Neural cell (in vitro differentiated cells): ENCODE data around the gene SNRK. TPM values are rescaled to one million over a fixed set of nuclear protein-coding genes. Genes with fewer than 3 reads are reported as not detected.

Source experiments
- H2AFZ ChIP-seq: fragments of 200-600, 300-800 bp; sonication (generic), shearing (Covaris generic); 2 replicates; pipeline ENCODE4 v1.6.0; 2014; ENCODE audit warnings: low read depth, mild to moderate bottlenecking, antibody characterized with exemption, low read length, moderate library complexity
- H3F3A ChIP-seq: fragments of 200-600 bp; shearing (Covaris generic); 2 replicates; pipeline ENCODE4 v1.6.1; 2016; ENCODE audit warnings: mild to moderate bottlenecking, moderate library complexity, mixed read lengths, antibody characterized with exemption, low read length; ENCODE audit not compliant: insufficient read depth, poor library complexity, severe bottlenecking
- H3K27ac ChIP-seq: fragments of 200-600, 300-800 bp; sonication (generic), shearing (Covaris generic); 2 replicates; pipeline ENCODE4 v1.5.1; 2014; ENCODE audit warnings: mild to moderate bottlenecking, low read length, moderate library complexity
- H3K27me3 ChIP-seq: fragments of 300-800, 200-600 bp; sonication (generic), shearing (Covaris generic); 2 replicates; pipeline ENCODE4 v1.6.0; 2014; ENCODE audit warnings: mild to moderate bottlenecking, low read depth, low read length, moderate library complexity; ENCODE audit not compliant: insufficient read depth
- H3K36me3 ChIP-seq: fragments of 300-800, 200-600 bp; sonication (generic), shearing (Covaris generic); 2 replicates; pipeline ENCODE4 v1.5.1; 2014; ENCODE audit warnings: mild to moderate bottlenecking, antibody characterized with exemption, low read length, moderate library complexity; ENCODE audit not compliant: insufficient read depth
- H3K4me2 ChIP-seq: fragments of 300-800, 200-600 bp; sonication (generic), shearing (Covaris generic); 2 replicates; pipeline ENCODE4 v1.6.0; 2014; ENCODE audit warnings: mild to moderate bottlenecking, low read length
- H3K4me3 ChIP-seq: fragments of 300-800, 200-600 bp; sonication (generic), shearing (Covaris generic); 2 replicates; pipeline ENCODE4 v1.5.1; 2014; ENCODE audit warnings: mild to moderate bottlenecking, low read length, moderate library complexity
- H3K79me2 ChIP-seq: fragments of 200-600 bp; shearing (Covaris generic); replicated peaks from 2 replicates; pipeline ENCODE4 v1.6.0; 2014; ENCODE audit warnings: mild to moderate bottlenecking, low read length, moderate library complexity; ENCODE audit not compliant: insufficient read depth
- H3K9ac ChIP-seq: fragments of 300-800, 200-600 bp; sonication (generic), shearing (Covaris generic); 2 replicates; pipeline ENCODE4 v1.6.1; 2016; ENCODE audit warnings: mild to moderate bottlenecking, low read length, mixed read lengths
- H3K9me2 ChIP-seq: fragments of 200-600 bp; shearing (Covaris generic); 2 replicates; pipeline ENCODE4 v1.6.1; 2016; ENCODE audit warnings: mild to moderate bottlenecking, low read length, mixed read lengths; ENCODE audit not compliant: insufficient read depth
- H3K9me3 ChIP-seq: fragments of 200-600, 300-800 bp; sonication (generic), shearing (Covaris generic); 2 replicates; pipeline ENCODE4 v1.6.1; 2016; ENCODE audit warnings: mild to moderate bottlenecking, mixed run types, low read length, moderate library complexity, mixed read lengths
- H4K20me1 ChIP-seq: fragments of 200-600 bp; shearing (Covaris generic); 2 replicates; pipeline ENCODE4 v1.6.1; 2016; ENCODE audit warnings: mild to moderate bottlenecking, mixed run types; ENCODE audit not compliant: insufficient read depth
- CTCF ChIP-seq: fragments of 450-650 bp; IDR thresholded peaks from 2 replicates; pipeline ENCODE4 v1.5.1; 2014; ENCODE audit warnings: antibody characterized with exemption, mild to moderate bottlenecking, moderate library complexity; ENCODE audit not compliant: poor library complexity, severe bottlenecking
- EP300 ChIP-seq: fragments of 450-650 bp; conservative IDR thresholded peaks from 2 replicates; pipeline ENCODE4 v1.6.1; 2014; ENCODE audit warnings: antibody characterized with exemption, mild to moderate bottlenecking, moderate library complexity; ENCODE audit not compliant: poor library complexity, severe bottlenecking
- EZH2 ChIP-seq: fragments of 200-600, 300-800 bp; shearing (Covaris generic), sonication (generic); IDR thresholded peaks from 2 replicates; pipeline ENCODE4 v1.6.1; 2014; ENCODE audit warnings: antibody characterized with exemption, low read length, borderline replicate concordance, mild to moderate bottlenecking; ENCODE audit not compliant: insufficient read depth, poor library complexity, severe bottlenecking
- MXI1 ChIP-seq: fragments of 450-650 bp; conservative IDR thresholded peaks from 2 replicates; pipeline ENCODE4 v1.6.1; 2014; ENCODE audit warnings: antibody characterized with exemption, mild to moderate bottlenecking; ENCODE audit not compliant: poor library complexity, severe bottlenecking
- POLR2AphosphoS5 ChIP-seq: IDR thresholded peaks from 2 replicates; pipeline ENCODE4 v1.6.1; 2012
- RAD21 ChIP-seq: fragments of 450-650 bp; conservative IDR thresholded peaks from 2 replicates; pipeline ENCODE4 v1.6.1; 2014; ENCODE audit warnings: antibody characterized with exemption, mild to moderate bottlenecking, moderate library complexity
- SMC3 ChIP-seq: fragments of 450-650 bp; conservative IDR thresholded peaks from 2 replicates; pipeline ENCODE4 v1.6.1; 2014; ENCODE audit warnings: antibody characterized with exemption, mild to moderate bottlenecking, moderate library complexity; ENCODE audit not compliant: poor library complexity
- TAF1 ChIP-seq: IDR thresholded peaks from 2 replicates; pipeline ENCODE4 v1.6.1; 2012; ENCODE audit warnings: low read depth
- polyA plus RNA-seq: library from polyadenylated mRNA; depleted of rRNA; stranded (reverse); fragments of >200 nt; gene quantifications from 2 replicates; pipeline ENCODE4 v1.2.3, GENCODE V29; 2014
- TF ChIP-seq, protein P1 (sequence below): IDR thresholded peaks from 2 replicates; pipeline ENCODE4 v1.6.1; 2012; ENCODE audit warnings: borderline replicate concordance

Gene SNRK
- polyA plus RNA-seq, 1 donor from 2014 or later: 27.3 TPM

DNA sequence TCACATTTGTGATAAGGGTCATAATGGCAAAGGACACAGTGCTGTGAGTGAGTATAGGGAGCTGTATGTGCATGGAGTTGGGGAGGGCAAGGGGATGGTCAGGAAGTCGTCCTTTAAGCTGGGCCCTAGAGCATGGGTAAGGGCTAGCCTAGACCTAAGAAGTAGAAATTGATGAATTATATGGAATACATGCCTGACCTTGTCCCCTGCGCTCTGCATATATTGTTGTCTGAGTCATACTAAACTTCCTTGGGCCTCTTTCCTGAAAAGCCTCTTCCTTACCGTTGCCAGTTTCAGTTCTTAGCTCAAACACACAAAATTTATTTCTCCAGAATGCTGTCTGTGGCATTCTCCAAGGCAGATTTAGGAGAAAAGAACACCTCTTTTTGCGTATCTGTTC lies 4.6 kb downstream of the SNRK start:
- no peaks in the 10 kb centered on the region for H3K9me2 ChIP-seq
- H3K79me2 ChIP-seq: peaks cover 72% of the 10 kb centered on the region
- H3F3A ChIP-seq: no peaks in the 10 kb centered on the region
- no peak overlapping the region for H3K4me2 ChIP-seq
- H4K20me1 ChIP-seq: no peaks in the 10 kb centered on the region
- no peak for TF ChIP-seq POLR2AphosphoS5
- TF ChIP-seq, protein P1, sequence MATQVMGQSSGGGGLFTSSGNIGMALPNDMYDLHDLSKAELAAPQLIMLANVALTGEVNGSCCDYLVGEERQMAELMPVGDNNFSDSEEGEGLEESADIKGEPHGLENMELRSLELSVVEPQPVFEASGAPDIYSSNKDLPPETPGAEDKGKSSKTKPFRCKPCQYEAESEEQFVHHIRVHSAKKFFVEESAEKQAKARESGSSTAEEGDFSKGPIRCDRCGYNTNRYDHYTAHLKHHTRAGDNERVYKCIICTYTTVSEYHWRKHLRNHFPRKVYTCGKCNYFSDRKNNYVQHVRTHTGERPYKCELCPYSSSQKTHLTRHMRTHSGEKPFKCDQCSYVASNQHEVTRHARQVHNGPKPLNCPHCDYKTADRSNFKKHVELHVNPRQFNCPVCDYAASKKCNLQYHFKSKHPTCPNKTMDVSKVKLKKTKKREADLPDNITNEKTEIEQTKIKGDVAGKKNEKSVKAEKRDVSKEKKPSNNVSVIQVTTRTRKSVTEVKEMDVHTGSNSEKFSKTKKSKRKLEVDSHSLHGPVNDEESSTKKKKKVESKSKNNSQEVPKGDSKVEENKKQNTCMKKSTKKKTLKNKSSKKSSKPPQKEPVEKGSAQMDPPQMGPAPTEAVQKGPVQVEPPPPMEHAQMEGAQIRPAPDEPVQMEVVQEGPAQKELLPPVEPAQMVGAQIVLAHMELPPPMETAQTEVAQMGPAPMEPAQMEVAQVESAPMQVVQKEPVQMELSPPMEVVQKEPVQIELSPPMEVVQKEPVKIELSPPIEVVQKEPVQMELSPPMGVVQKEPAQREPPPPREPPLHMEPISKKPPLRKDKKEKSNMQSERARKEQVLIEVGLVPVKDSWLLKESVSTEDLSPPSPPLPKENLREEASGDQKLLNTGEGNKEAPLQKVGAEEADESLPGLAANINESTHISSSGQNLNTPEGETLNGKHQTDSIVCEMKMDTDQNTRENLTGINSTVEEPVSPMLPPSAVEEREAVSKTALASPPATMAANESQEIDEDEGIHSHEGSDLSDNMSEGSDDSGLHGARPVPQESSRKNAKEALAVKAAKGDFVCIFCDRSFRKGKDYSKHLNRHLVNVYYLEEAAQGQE: no peak
- TF ChIP-seq EZH2: no peak
- no peak for TF ChIP-seq CTCF
- no peak for TF ChIP-seq SMC3
- no peak for TF ChIP-seq TAF1
- TF ChIP-seq EP300: no peak
- TF ChIP-seq RAD21: no peak
- TF ChIP-seq MXI1: no peak
- H3K27me3 ChIP-seq: no peaks in the 10 kb centered on the region
- no peaks in the 10 kb centered on the region for H3K9me3 ChIP-seq
- no peak overlapping the region for H3K9ac ChIP-seq
- H2AFZ ChIP-seq: no peak overlapping the region
- H3K4me3 ChIP-seq: no peak overlapping the region
- H3K27ac ChIP-seq: no peak overlapping the region
- no peaks in the 10 kb centered on the region for H3K36me3 ChIP-seq

DNA sequence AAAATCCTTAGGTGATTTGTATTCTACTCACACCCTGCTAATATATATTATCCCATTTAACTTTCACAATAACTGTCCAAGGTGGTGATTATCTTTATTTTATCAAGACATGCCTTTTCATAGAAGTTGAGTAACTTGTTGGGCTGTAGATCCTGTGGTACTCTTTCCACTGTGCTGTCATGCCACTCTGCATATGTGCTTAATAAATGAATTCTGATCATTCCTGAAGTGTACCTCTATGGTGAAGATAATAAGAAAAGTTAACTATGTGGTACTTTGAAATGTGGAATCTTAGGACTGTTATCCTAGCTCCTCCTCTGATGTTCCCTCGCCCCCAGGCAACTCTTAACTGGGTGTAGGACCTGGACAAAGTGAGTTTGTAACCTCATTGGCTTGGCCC lies 5.2 kb downstream of the SNRK start:
- Histone ChIP-seq H3K4me3 (no peak overlapping the region), H3K9me2 (no peaks in the 10 kb centered on the region), H3K27ac (no peak overlapping the region), H3K9me3 (no peaks in the 10 kb centered on the region), H4K20me1 (no peaks in the 10 kb centered on the region), H3K27me3 (no peaks in the 10 kb centered on the region), H3F3A (no peaks in the 10 kb centered on the region), H3K36me3 (no peaks in the 10 kb centered on the region), H3K79me2 (peaks cover 75% of the 10 kb centered on the region), H3K4me2 (no peak overlapping the region), H3K9ac (no peak overlapping the region), H2AFZ (no peak overlapping the region)
- no peak for TF ChIP-seq EZH2
- TF ChIP-seq MXI1: no peak
- TF ChIP-seq EP300: no peak
- TF ChIP-seq, protein P1: no peak
- no peak for TF ChIP-seq RAD21
- no peak for TF ChIP-seq SMC3
- no peak for TF ChIP-seq TAF1
- TF ChIP-seq CTCF: no peak
- TF ChIP-seq POLR2AphosphoS5: no peak
